GM18507 (cell line): Measurements from ENCODE around the gene DRICH1.
A peak's percentile ranks its signal among the peaks of the same experiment; 100 is the strongest.
"Not testable (repeated sequence)": the region's sequence is repeated elsewhere in the genome, so short reads cannot be mapped to it uniquely, and the experiment has no call there.

Experiments
- DNase-seq: peaks from one replicate; pipeline ENCODE4 v3.0.0; 2011; ENCODE audit warnings: low read depth; ENCODE audit not compliant: insufficient read length; ENCODE audit errors: extremely low spot score
- FAIRE-seq: peaks from 2 replicates; lab custom pipeline; 2011; peaks lifted over from hg19 to GRCh38; lab: Jason Lieb, UNC

The DRICH1 gene

GRCh38 chr22:23606204-23607131 is 25.7 kb downstream of the DRICH1 start:
- DNase-seq: no peak
- FAIRE-seq: no peak

GRCh38 chr22:23604939-23605712 is 27.0 kb downstream of the DRICH1 start:
- no peak for DNase-seq
- no peak for FAIRE-seq

GRCh38 chr22:23603266-23603665 is 28.9 kb downstream of the DRICH1 start:
- DNase-seq (no peak), FAIRE-seq (no peak)

- DNase-seq (no peak), FAIRE-seq (no peak)
Measured at GRCh38 chr22:23598805-23599518, 33.2 kb downstream of the DRICH1 start.

GRCh38 chr22:23597576-23598268 is 34.4 kb downstream of the DRICH1 start:
- DNase-seq: not testable (repeated sequence)
- peak; percentile 89 for FAIRE-seq

- not testable (repeated sequence) for DNase-seq, FAIRE-seq
Measured at GRCh38 chr22:23595904-23596303, 36.2 kb downstream of the DRICH1 start.

DNA sequence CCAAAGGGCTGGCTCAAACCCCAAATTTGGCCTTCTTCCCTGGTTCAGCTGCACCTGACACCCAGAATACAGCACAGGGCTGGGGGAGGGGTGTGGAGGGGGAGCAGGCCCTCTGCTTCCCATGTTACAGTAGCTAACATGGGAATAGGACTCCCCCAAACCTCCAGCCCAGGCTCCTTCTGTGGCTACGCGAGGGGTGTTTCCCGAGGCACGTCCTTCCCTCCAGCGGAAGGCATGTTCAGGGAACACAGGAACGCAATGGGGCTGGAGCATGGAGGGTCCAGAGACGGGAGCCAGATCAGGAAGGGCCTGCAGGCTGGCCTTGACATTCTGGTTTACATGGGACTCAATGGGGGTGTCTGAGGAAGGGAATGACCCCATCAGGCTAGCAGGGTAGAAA is 40.3 kb downstream of the DRICH1 start:
- DNase-seq (no peak), FAIRE-seq (no peak)

DNA sequence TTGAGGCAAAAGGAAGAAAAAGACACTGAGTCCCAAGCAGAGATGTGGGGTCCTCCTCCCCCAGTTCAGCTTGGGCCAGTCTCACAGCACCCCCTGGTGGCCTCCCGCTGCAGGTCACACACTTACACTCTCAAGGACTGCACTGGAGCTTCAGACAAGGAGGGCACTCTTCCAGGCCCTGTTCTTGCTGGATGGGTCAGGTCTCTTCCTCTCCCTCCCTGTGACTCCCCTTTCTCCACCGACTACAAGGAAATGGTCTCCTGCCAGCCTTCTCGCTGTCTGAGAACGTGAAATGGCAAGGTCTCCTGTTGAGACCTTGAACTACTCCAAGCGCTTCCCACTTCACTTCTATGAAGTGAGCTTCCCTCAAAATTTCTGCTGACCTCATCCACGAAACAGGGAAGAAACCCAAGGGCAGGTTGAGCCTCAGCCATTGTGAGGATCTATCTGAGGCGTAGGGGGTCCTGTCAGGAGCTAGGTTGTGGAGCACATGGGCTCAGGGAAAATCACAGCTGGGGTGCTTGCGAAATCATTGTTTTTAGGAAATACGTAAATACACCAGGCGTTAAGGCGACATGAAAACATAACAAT is 40.8 kb downstream of the DRICH1 start:
- FAIRE-seq (peak; percentile 76), DNase-seq (peak; percentile 39)

DNA sequence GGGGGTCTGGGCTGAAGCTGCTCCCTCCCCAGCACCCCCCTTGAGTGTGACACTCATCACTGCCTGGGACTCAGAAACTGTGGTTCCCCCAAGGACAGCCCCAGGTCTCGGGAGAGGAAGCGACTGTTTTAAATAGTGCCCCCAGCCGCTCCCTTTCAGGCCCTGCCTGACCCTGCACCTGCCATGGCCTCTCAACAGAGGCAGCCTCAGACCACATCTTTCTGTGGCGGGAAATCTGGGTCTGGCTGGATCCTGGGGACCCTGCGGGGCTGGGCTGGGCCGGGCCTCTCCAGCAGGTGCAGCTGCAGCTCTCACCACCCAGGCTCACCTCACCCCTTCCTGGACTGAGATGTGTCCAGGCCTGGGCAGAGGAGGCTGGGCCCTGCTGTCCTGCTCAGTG is 48.3 kb downstream of the DRICH1 start:
- FAIRE-seq: no peak
- DNase-seq: no peak

GRCh38 chr22:23583153-23583552 is 49.0 kb downstream of the DRICH1 start:
- DNase-seq (no peak), FAIRE-seq (no peak)

- FAIRE-seq (no peak), DNase-seq (no peak)
Measured at GRCh38 chr22:23581260-23581650, 50.9 kb downstream of the DRICH1 start.

GRCh38 chr22:23580576-23581259 is 51.4 kb downstream of the DRICH1 start:
- no peak for FAIRE-seq
- DNase-seq: no peak

DNA sequence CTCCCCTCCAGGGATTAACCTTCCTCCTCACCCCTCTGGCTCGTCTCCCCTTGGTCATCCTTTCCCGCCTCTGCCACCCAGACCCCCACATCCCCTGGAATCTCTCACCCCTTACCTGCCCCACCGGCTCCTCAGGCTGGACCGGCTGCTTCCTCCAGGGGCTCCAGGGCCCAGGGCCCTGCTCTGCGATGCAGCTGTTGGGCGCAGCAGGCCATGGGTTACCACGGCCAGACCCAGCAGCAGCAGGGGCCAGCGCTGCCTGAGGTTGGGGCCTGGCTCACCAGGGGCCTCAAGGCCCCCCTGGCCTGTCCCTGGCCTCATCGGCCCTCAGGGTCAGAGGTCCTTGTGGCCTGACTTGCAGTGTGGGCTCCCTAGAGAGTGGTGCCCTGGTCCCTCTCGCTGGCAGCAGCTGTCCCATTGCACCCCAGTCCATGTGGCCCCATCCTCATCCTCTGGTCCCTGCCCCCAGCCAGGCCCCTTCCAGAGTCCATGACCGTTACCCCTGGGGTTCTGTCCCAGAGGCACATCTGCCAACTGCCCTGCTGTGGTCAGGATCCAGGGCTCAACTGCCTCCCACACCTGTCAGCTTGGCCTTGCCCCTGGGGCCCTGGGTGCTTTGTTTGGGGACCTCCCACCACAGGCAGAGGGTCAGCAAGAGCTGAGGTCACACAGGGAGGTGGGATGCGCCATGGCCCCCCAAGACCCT is 52.1 kb downstream of the DRICH1 start, which contains the start of gene IGLL1:
Gene IGLL1 (minus strand): TSS at position 421 of the 706 bp plus-strand sequence. CDS start 100 bp downstream, at position 321.
- DNase-seq (no peak), FAIRE-seq (no peak)

GRCh38 chr22:23579280-23579679 is 52.8 kb downstream of the DRICH1 start:
- FAIRE-seq (no peak), DNase-seq (no peak)

DNA sequence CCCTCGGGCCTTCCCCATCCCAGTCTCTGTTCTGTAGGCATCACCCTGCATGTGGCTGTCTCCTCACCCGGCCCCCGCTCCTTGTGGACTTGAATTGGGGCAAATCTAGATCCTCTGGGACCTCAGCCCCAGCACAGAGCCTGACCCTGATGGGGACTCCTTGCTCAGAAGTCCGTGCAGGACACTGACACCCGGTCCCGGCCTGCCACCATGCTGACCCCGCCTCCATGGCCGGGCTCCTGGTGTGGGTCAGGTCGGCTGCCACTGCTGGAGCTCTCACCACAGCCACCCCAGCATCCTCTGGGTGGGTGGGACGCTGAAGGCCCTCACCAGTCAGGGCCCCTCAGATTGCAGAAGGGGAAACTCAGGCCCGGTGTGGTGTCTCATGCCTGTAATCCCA is 53.8 kb downstream of the DRICH1 start:
- DNase-seq: no peak
- FAIRE-seq: no peak

DNA sequence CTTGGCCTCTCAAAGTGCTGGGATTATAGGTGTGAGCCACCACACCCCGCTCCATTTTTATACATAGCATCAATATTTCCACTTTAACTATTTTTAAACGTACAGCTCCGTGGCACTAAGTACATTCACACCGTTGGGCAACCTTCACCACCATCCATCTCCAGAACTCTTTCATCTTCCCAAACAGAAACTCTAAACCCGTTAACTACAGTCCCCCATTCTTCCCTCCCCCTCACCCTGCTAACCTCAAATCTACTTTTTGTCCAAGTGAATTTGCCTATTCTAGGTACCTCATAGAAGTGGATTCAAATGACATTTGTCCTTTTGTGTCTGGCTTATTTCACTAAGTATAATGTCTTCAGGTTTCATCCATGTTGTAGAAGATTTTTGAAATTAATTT is 55.4 kb downstream of the DRICH1 start:
- no peak for FAIRE-seq
- no peak for DNase-seq

- DNase-seq: no peak
- FAIRE-seq: no peak
Measured at GRCh38 chr22:23575601-23576000, 56.5 kb downstream of the DRICH1 start.

DNA sequence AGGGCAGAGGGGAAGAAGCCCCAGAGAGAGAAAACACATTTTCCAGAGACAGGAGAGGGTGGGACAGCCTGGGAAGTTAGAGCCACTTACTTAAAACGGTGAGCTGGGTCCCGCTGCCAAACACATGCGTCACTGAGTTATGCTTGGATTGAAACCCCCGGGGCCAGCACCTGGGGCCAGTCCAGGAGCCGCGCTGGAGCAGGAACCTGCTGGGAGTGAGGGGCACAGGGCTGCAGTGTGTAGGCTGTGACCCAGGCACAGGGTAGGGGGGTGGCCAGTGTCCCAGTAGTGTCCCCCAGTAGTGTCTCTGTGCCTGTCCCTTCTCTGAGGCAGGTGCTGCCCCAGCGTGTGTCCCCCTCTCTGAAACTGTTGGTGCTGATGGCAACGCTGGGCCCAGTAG is 57.2 kb downstream of the DRICH1 start:
- DNase-seq (no peak), FAIRE-seq (no peak)
